MCF 10A (cell line): Measurements from ENCODE around the gene MTHFR. TPM values are rescaled to one million over a fixed set of nuclear protein-coding genes. Genes with fewer than 3 reads are reported as not detected.
A peak's percentile ranks its signal among the peaks of the same experiment; 100 is the strongest.

Experiments
- BruUV-seq: library from RNA; stranded (reverse); fragments of 400-500 nt; replicated peaks from 2 replicates; lab custom pipeline; 2021; lab: Mats Ljungman, UMichigan
- CTCF ChIA-PET: fragments of 300-600 bp; sonication (Branson Sonifier 250); formaldehyde crosslinking; extraction: SDS; loops from one replicate; lab custom pipeline; 2021; ENCODE audit warnings: antibody characterized with exemption, inconsistent platforms; lab: Yijun Ruan, JAX
- POLR2A ChIA-PET: fragments of 300-600, 350-650 bp; sonication (Branson Sonifier 250); formaldehyde crosslinking; extraction: SDS; loops from one replicate; lab custom pipeline; 2020; ENCODE audit warnings: antibody characterized with exemption, inconsistent platforms; lab: Yijun Ruan, JAX
- DNase-seq: peaks from one replicate; pipeline ENCODE4 v3.0.0-alpha.2; 2018; ENCODE audit not compliant: unreplicated experiment
- H3K27ac Mint-ChIP-seq: one replicate; pipeline ENCODE4 v1.8.0; 2022; ENCODE audit warnings: mild to moderate bottlenecking, low read depth, mixed read lengths; ENCODE audit not compliant: unreplicated experiment
- H3K27me3 Mint-ChIP-seq: one replicate; pipeline ENCODE4 v1.8.0; 2022; ENCODE audit warnings: mixed read lengths; ENCODE audit not compliant: insufficient read depth, unreplicated experiment
- H3K36me3 Mint-ChIP-seq: one replicate; pipeline ENCODE4 v1.8.0; 2022; ENCODE audit warnings: mild to moderate bottlenecking, moderate library complexity, mixed read lengths; ENCODE audit not compliant: insufficient read depth, unreplicated experiment
- H3K4me1 Mint-ChIP-seq: one replicate; pipeline ENCODE4 v1.8.0; 2022; ENCODE audit warnings: mixed read lengths; ENCODE audit not compliant: insufficient read depth, unreplicated experiment
- H3K4me3 Mint-ChIP-seq: one replicate; pipeline ENCODE4 v1.8.0; 2022; ENCODE audit warnings: mild to moderate bottlenecking, moderate library complexity, mixed read lengths; ENCODE audit not compliant: unreplicated experiment
- H3K9me3 Mint-ChIP-seq: one replicate; pipeline ENCODE4 v1.8.0; 2022; ENCODE audit warnings: mixed read lengths; ENCODE audit not compliant: unreplicated experiment
- CTCF ChIP-seq: fragments of 200-600 bp; IDR thresholded peaks from one replicate; pipeline ENCODE4 v1.8.0; 2022; ENCODE audit warnings: antibody characterized with exemption, mild to moderate bottlenecking; ENCODE audit not compliant: unreplicated experiment
- intact Hi-C: fragments of 100-400 bp; cut with micrococcal nuclease; formaldehyde crosslinking; loops from 2 replicates; pipeline ENCODE4 v1.14.1; 2022
- total RNA-seq: library from RNA; stranded (reverse); gene quantifications from 2 replicates; pipeline ENCODE4 v1.2.3, GENCODE V29; 2022

The MTHFR gene
- total RNA-seq, 1 experiment from 2014 or later, result 14.0 TPM

DNA sequence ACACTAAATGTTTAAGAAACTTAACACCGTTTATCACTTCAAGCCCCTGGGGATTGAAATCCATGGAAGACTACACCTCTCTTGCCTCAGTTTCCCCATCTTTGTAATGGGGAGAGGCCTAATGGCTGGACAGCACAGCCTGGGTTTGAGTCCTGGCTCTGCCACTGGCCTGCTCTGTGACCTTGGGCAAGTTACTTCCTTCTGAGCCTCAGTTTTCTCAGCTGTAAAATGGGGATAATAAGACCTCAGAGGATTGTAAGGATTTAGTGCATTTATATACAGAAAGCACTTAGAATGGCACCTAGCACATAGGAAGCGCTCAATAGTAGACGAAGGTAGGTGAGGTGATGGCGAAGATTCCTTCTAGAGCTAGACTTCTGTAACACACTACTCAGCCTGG lies 64.3 kb downstream of the MTHFR start:
- H3K27ac Mint-ChIP-seq, result no peak overlapping the region
- H3K27me3 Mint-ChIP-seq, result no peaks in the 10 kb centered on the region
- H3K9me3 Mint-ChIP-seq, result no peaks in the 10 kb centered on the region
- ChIA-PET POLR2A (interaction anchor here (0.7 kb wide), 1 partner anchor 11 kb away, joined by 3 read pairs; no protein-coding TSS in a partner anchor), CTCF (interaction anchor here (0.5 kb wide), 1 partner anchor 1674 kb away, joined by 4 read pairs; no protein-coding TSS in a partner anchor)
- H3K4me1 Mint-ChIP-seq, result peaks cover 17% of the 10 kb centered on the region
- H3K4me3 Mint-ChIP-seq, result no peak overlapping the region
- BruUV-seq, result no TSS peak
- no peak for DNase-seq
- TF ChIP-seq CTCF, result no peak
- peaks cover 38% of the 10 kb centered on the region for H3K36me3 Mint-ChIP-seq
- intact Hi-C loops, result no loop called here

- ChIA-PET POLR2A (interaction anchor here (0.6 kb wide), 1 partner anchor 46 kb away, joined by 3 read pairs; no protein-coding TSS in a partner anchor), CTCF (interaction anchor here (0.7 kb wide), 1 partner anchor 9 kb away, joined by 3 read pairs; no protein-coding TSS in a partner anchor)
- no peak overlapping the region for H3K27ac Mint-ChIP-seq
- no peak overlapping the region for H3K4me3 Mint-ChIP-seq
- H3K27me3 Mint-ChIP-seq, result no peaks in the 10 kb centered on the region
- no TSS peak for BruUV-seq
- intact Hi-C loops, result no loop called here
- no peak for TF ChIP-seq CTCF
- no peaks in the 10 kb centered on the region for H3K9me3 Mint-ChIP-seq
- H3K36me3 Mint-ChIP-seq, result peaks cover 29% of the 10 kb centered on the region
- no peak for DNase-seq
- H3K4me1 Mint-ChIP-seq, result peaks cover 10% of the 10 kb centered on the region
Observed at GRCh38 chr1:11740258-11741192, 65.2 kb downstream of the MTHFR start.

DNA sequence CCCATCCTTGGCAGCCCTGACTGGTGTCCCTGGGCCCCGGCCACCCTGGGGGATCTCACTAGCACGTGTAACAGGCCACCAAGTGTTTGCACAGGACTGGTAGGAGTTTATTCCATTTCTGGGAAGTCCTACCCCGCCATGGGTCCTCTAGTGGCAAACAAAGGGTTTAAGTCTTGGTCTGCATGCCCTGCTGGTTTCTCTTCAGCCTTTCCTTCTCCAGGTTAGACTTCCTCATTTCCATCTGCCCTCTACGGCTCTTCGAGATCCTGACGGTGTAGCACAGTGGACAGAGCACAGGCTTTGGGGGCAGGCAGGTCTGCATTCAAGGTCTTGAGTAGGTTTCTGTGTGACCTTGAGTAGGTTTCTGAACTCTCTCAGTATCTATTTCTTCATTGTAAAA lies 67.0 kb downstream of the MTHFR start:
- Mint-ChIP-seq H3K27me3 (no peaks in the 10 kb centered on the region), H3K4me3 (no peak overlapping the region), H3K4me1 (peaks cover 7% of the 10 kb centered on the region), H3K36me3 (peaks cover 20% of the 10 kb centered on the region), H3K9me3 (no peaks in the 10 kb centered on the region), H3K27ac (no peak overlapping the region)
- DNase-seq, result no peak
- BruUV-seq, result no TSS peak
- ChIA-PET POLR2A (interaction anchor here (4.3 to 4.5 kb wide), 2 partner anchors 64 to 68 kb away, joined by 50 to 63 read pairs; partner anchors contain the start of genes CLCN6 and MTHFR), CTCF (interaction anchor here (1.6 kb wide), 1 partner anchor 19 kb away, joined by 7 read pairs; no protein-coding TSS in a partner anchor)
- TF ChIP-seq CTCF, result no peak
- intact Hi-C loops, result no loop called here

DNA sequence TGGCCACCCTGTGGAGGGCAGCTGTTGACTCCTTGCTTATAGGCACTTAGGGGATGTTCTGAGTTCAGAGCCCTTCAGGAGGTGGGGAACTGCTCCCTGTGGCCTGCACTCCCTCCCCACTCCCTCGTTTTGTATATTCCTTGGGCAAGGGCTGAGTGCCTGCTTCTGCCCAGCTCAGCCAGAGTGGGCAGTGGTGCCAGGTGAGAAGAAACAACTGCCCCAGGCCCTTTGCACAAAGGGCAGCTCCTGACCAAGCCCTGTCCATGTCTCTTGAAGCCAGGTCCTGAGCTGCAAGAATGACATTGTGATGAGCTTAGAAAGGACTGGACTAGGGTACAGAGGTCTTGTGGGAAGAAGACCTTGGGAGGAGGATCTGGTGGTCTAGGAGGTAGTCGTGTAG lies 67.7 kb downstream of the MTHFR start:
- peak overlapping the region; percentile 98 for H3K27ac Mint-ChIP-seq
- H3K4me3 Mint-ChIP-seq, result no peak overlapping the region
- peaks cover 7% of the 10 kb centered on the region for H3K4me1 Mint-ChIP-seq
- no peaks in the 10 kb centered on the region for H3K27me3 Mint-ChIP-seq
- no peak for DNase-seq
- ChIA-PET POLR2A (interaction anchor here (1.1 to 4.5 kb wide), 5 partner anchors 20 to 69 kb away, joined by 3 to 63 read pairs (median 9); partner anchors contain the start of genes CLCN6, MAD2L2 and MTHFR), CTCF (interaction anchor here (0.8 to 1.6 kb wide), 2 partner anchors 18 to 56 kb away, joined by 3 to 7 read pairs; no protein-coding TSS in a partner anchor)
- no peaks in the 10 kb centered on the region for H3K9me3 Mint-ChIP-seq
- BruUV-seq, result no TSS peak
- TF ChIP-seq CTCF, result no peak
- intact Hi-C loops, result no loop called here
- H3K36me3 Mint-ChIP-seq, result peaks cover 17% of the 10 kb centered on the region
